ENCODE data around the gene DLG2.
"Not testable (repeated sequence)": the region's sequence is repeated elsewhere in the genome, so short reads cannot be mapped to it uniquely, and the experiment has no call there.

Gene DLG2

GRCh38 chr11:85359859-85360258 is 267.3 kb downstream of the DLG2 start:
- no peaks in the 10 kb centered on the region for H3K36me3 ChIP-seq
- no peak for TF ChIP-seq CTCF (IDR thresholded peaks at IDR 0.05; ENCODE audit: low read depth, low read length)
- H3K27me3 ChIP-seq (ENCODE audit: insufficient read depth, low read depth, severe bottlenecking) = no peaks in the 10 kb centered on the region
- H3K9me3 ChIP-seq (ENCODE audit: severe bottlenecking) = no peaks in the 10 kb centered on the region
- peak overlapping the region; percentile 3 for H3K4me3 ChIP-seq (ENCODE audit: low read depth, low read length)
- no peak overlapping the region for H3K27ac ChIP-seq
- peak; percentile 24 for DNase-seq

- no peaks in the 10 kb centered on the region for H3K9me3 ChIP-seq (ENCODE audit: severe bottlenecking)
- no peaks in the 10 kb centered on the region for H3K36me3 ChIP-seq
- no peak for TF ChIP-seq CTCF (IDR thresholded peaks at IDR 0.05; ENCODE audit: low read depth, low read length)
- H3K4me3 ChIP-seq (ENCODE audit: low read depth, low read length) = no peak overlapping the region
- DNase-seq = peak; percentile 47
- no peaks in the 10 kb centered on the region for H3K27me3 ChIP-seq (ENCODE audit: insufficient read depth, low read depth, severe bottlenecking)
- H3K27ac ChIP-seq = no peak overlapping the region
Observed at GRCh38 chr11:85355921-85356320, 271.2 kb downstream of the DLG2 start.

GRCh38 chr11:85349539-85349938 is 277.6 kb downstream of the DLG2 start:
- DNase-seq; H3K27ac ChIP-seq; H3K27me3 ChIP-seq (ENCODE audit: insufficient read depth, low read depth, severe bottlenecking): not testable (repeated sequence)

GRCh38 chr11:85348945-85349344 is 278.2 kb downstream of the DLG2 start:
- Histone ChIP-seq H3K9me3 (ENCODE audit: severe bottlenecking) (no peaks in the 10 kb centered on the region), H3K4me3 (ENCODE audit: low read depth, low read length) (no peak overlapping the region), H3K27ac (no peak overlapping the region), H3K27me3 (ENCODE audit: insufficient read depth, low read depth, severe bottlenecking) (no peaks in the 10 kb centered on the region), H3K36me3 (no peaks in the 10 kb centered on the region)
- DNase-seq = no peak
- TF ChIP-seq CTCF (IDR thresholded peaks at IDR 0.05; ENCODE audit: low read depth, low read length) = no peak

More at GRCh38 chr11:85349539-85349938, 277.6 kb downstream of the DLG2 start:
- H3K4me3 ChIP-seq (ENCODE audit: low read depth, low read length); H3K36me3 ChIP-seq; H3K9me3 ChIP-seq (ENCODE audit: severe bottlenecking): not testable (repeated sequence)

GRCh38 chr11:85347291-85347690 is 279.9 kb downstream of the DLG2 start:
- no peak for DNase-seq
- Histone ChIP-seq H3K27ac (no peak overlapping the region), H3K9me3 (ENCODE audit: severe bottlenecking) (no peaks in the 10 kb centered on the region), H3K27me3 (ENCODE audit: insufficient read depth, low read depth, severe bottlenecking) (no peaks in the 10 kb centered on the region), H3K36me3 (no peaks in the 10 kb centered on the region), H3K4me3 (ENCODE audit: low read depth, low read length) (no peak overlapping the region)
- no peak for TF ChIP-seq CTCF (IDR thresholded peaks at IDR 0.05; ENCODE audit: low read depth, low read length)

GRCh38 chr11:85346484-85346883 is 280.7 kb downstream of the DLG2 start:
- Histone ChIP-seq H3K27ac (no peak overlapping the region), H3K27me3 (ENCODE audit: insufficient read depth, low read depth, severe bottlenecking) (no peaks in the 10 kb centered on the region), H3K9me3 (ENCODE audit: severe bottlenecking) (no peaks in the 10 kb centered on the region), H3K36me3 (no peaks in the 10 kb centered on the region), H3K4me3 (ENCODE audit: low read depth, low read length) (no peak overlapping the region)
- TF ChIP-seq CTCF (IDR thresholded peaks at IDR 0.05; ENCODE audit: low read depth, low read length) = no peak
- DNase-seq = no peak

- not testable (repeated sequence) for H3K4me3 ChIP-seq (ENCODE audit: low read depth, low read length); H3K27me3 ChIP-seq (ENCODE audit: insufficient read depth, low read depth, severe bottlenecking); H3K36me3 ChIP-seq; H3K9me3 ChIP-seq (ENCODE audit: severe bottlenecking); H3K27ac ChIP-seq; DNase-seq
Observed at GRCh38 chr11:85340846-85341245, 286.3 kb downstream of the DLG2 start.

All from WERI-Rb-1 (cell line).